HepG2 (cell line): ENCODE results near the gene RDH13. TPM values are rescaled to one million over a fixed set of nuclear protein-coding genes. Genes with fewer than 3 reads are reported as not detected.

Source experiments
- BRCA1 ChIP-seq: sonication (generic); formaldehyde crosslinking; IDR thresholded peaks from 2 replicates; pipeline ENCODE4 v1.4.0; 2020; ENCODE audit warnings: missing genetic modification reagents
- ELF1 ChIP-seq: sonication (generic); formaldehyde crosslinking; IDR thresholded peaks from 2 replicates; pipeline ENCODE4 v1.4.0; 2020; ENCODE audit warnings: missing genetic modification reagents
- GFI1 ChIP-seq: sonication (generic); formaldehyde crosslinking; IDR thresholded peaks from 2 replicates; pipeline ENCODE4 v1.5.0; 2020; ENCODE audit warnings: missing genetic modification reagents, mild to moderate bottlenecking, borderline replicate concordance
- HOXA5 ChIP-seq: sonication (generic); formaldehyde crosslinking; IDR thresholded peaks from 2 replicates; pipeline ENCODE4 v1.4.0; 2020; ENCODE audit warnings: missing genetic modification reagents
- MEIS2 ChIP-seq: sonication (generic); formaldehyde crosslinking; IDR thresholded peaks from 2 replicates; pipeline ENCODE4 v1.9.0; 2021; ENCODE audit warnings: mild to moderate bottlenecking, missing genetic modification reagents
- NR2F6 ChIP-seq, 2 experiments: IDR thresholded peaks; 2 replicates each; pipeline ENCODE4 v1.6.1; 2016; ENCODE audit warnings: antibody characterized with exemption in 1 of 2, mild to moderate bottlenecking in 1 of 2
- NR3C1 ChIP-seq: sonication (generic); formaldehyde crosslinking; IDR thresholded peaks from 2 replicates; pipeline ENCODE4 v1.4.0; 2020; ENCODE audit warnings: missing genetic modification reagents
- ZIK1 ChIP-seq: sonication (generic); formaldehyde crosslinking; IDR thresholded peaks from 2 replicates; pipeline ENCODE4 v1.5.0; 2020; ENCODE audit warnings: mild to moderate bottlenecking, low read depth, missing genetic modification reagents, borderline replicate concordance
- ZNF136 ChIP-seq: sonication (generic); formaldehyde crosslinking; IDR thresholded peaks from 2 replicates; pipeline ENCODE4 v1.8.1; 2022; ENCODE audit warnings: low read depth, mild to moderate bottlenecking, moderate library complexity, missing genetic modification reagents
- ZNF547 ChIP-seq: sonication (generic); formaldehyde crosslinking; IDR thresholded peaks from 2 replicates; pipeline ENCODE4 v1.5.1; 2020; ENCODE audit warnings: mild to moderate bottlenecking, missing genetic modification reagents
- ZNF567 ChIP-seq: sonication (generic); formaldehyde crosslinking; IDR thresholded peaks from 2 replicates; pipeline ENCODE4 v1.8.1; 2023; ENCODE audit warnings: mild to moderate bottlenecking, missing genetic modification reagents, borderline replicate concordance
- ZNF605 ChIP-seq: sonication (generic); formaldehyde crosslinking; IDR thresholded peaks from 2 replicates; pipeline ENCODE4 v1.8.0; 2022; ENCODE audit warnings: mild to moderate bottlenecking, missing genetic modification reagents
- ZNF674 ChIP-seq: sonication (generic); formaldehyde crosslinking; IDR thresholded peaks from 2 replicates; pipeline ENCODE4 v1.5.0; 2020; ENCODE audit warnings: low read depth, mild to moderate bottlenecking, missing genetic modification reagents
- ZSCAN12 ChIP-seq: sonication (generic); formaldehyde crosslinking; IDR thresholded peaks from 2 replicates; pipeline ENCODE4 v1.9.0; 2021; ENCODE audit warnings: mild to moderate bottlenecking, missing genetic modification reagents
- ZSCAN25 ChIP-seq: sonication (generic); formaldehyde crosslinking; IDR thresholded peaks from 2 replicates; pipeline ENCODE4 v1.8.0; 2022; ENCODE audit warnings: mild to moderate bottlenecking, missing genetic modification reagents
- polyA plus RNA-seq, 8 experiments: library from polyadenylated mRNA; depleted of rRNA in 3 of 8; stranded (reverse) in 7 of 8; unstranded in 1 of 8; fragments of >200 nt; fragmentation: Illumina TruSeq in 4 of 8; extraction: Trizol in 4 of 8; gene quantifications; 2 replicates each; pipeline versions ENCODE4 v1.2.1 to v1.2.3, GENCODE V29; 2011 to 2016; ENCODE audit warnings: low read depth in 4 of 8, missing spikeins in 1 of 8, mixed read lengths in 1 of 8; ENCODE audit not compliant: insufficient read depth in 1 of 8
- total RNA-seq, 5 experiments: library from RNA; depleted of rRNA; stranded (reverse); fragments of >200 nt; fragmentation: Illumina TruSeq; extraction: Trizol; gene quantifications; 2 replicates each; pipeline ENCODE4 v1.2.3, GENCODE V29; 2016; ENCODE audit warnings: low read depth in 1 of 5
- TF ChIP-seq, protein P1 (sequence below): sonication (generic); formaldehyde crosslinking; IDR thresholded peaks from 2 replicates; pipeline ENCODE4 v1.4.0; 2020; ENCODE audit warnings: mild to moderate bottlenecking, missing genetic modification reagents
- TF ChIP-seq, protein P2 (sequence below): sonication (generic); formaldehyde crosslinking; IDR thresholded peaks from 2 replicates; pipeline ENCODE4 v1.5.0; 2020; ENCODE audit warnings: mild to moderate bottlenecking, missing genetic modification reagents, borderline replicate concordance
- TF ChIP-seq, protein P3 (sequence below): sonication (generic); formaldehyde crosslinking; conservative IDR thresholded peaks from 2 replicates; pipeline ENCODE4 v1.4.0; 2020; ENCODE audit warnings: missing genetic modification reagents
- TF ChIP-seq, protein P4 (sequence below): sonication (generic); formaldehyde crosslinking; IDR thresholded peaks from 2 replicates; pipeline ENCODE4 v1.8.1; 2023; ENCODE audit warnings: missing genetic modification reagents, inconsistent platforms, borderline replicate concordance
- TF ChIP-seq, protein P5 (sequence below): sonication (generic); formaldehyde crosslinking; IDR thresholded peaks from 2 replicates; pipeline ENCODE4 v1.4.0; 2020; ENCODE audit warnings: missing genetic modification reagents
- TF ChIP-seq, protein P6 (sequence below): sonication (generic); formaldehyde crosslinking; IDR thresholded peaks from 2 replicates; pipeline ENCODE4 v1.4.0; 2020; ENCODE audit warnings: mild to moderate bottlenecking, missing genetic modification reagents

The RDH13 gene
- total and polyA plus RNA-seq, 2 of the 13 experiments (the other 11 are each of a cell fraction or from before 2014, with no cell fraction given), result 13.4 to 21.5 TPM

DNA sequence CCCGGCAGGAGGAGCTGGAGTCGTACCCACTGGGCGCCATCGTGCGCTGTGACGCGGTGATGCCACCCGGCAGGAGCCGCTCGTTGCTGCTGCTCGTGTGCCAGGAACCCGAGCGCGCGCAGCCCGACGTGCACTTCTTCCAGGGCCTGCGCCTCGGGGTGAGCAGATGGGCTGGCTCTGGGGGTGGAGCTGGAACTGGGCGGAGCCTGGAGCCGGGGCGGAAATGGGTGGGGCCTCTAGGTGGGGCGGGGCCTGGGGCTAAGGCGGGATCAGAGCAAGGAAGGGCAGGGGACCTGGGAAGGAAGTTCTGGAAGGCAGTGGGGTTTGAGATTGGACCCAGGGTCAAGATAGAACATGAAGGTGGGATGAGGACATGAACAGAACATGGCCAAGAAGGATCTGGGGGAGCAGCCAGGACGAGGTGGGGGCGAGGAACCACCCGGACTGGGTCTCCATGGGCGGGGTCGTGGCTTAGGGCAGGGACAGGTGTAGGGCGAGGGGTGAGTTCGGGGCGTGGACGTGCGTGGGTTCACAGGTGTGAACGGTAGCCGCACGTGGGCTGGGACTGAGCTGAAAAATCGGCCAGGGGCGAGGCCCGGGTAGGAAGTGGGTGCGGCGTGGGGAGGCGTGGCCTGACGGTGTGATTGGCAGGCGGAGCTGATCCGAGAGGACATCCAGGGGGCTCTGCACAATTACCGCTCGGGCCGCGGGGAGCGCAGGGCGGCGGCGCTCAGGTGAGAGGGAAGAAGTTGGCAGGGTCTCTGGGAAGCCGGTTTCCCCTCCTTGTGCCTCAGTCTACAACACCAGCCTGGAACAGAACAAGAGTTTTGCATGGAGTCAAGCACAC, 17.4 kb upstream of the RDH13 start (continued):
- TF ChIP-seq, protein P1, sequence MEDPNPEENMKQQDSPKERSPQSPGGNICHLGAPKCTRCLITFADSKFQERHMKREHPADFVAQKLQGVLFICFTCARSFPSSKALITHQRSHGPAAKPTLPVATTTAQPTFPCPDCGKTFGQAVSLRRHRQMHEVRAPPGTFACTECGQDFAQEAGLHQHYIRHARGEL (CRISPR knock-in tag), result no peak
- TF ChIP-seq ZSCAN25 (CRISPR knock-in tag) (no peak), ZNF136 (CRISPR knock-in tag) (no peak), GFI1 (CRISPR knock-in tag) (no peak), ZNF567 (CRISPR knock-in tag) (no peak), MEIS2 (CRISPR knock-in tag) (0 out of 2 replicates have a peak, but pooled peaks have one; percentile 57), HOXA5 (CRISPR knock-in tag) (no peak), ELF1 (CRISPR knock-in tag) (0 out of 2 replicates have a peak, but pooled peaks have one; percentile 24), BRCA1 (CRISPR knock-in tag) (no peak), ZNF605 (CRISPR knock-in tag) (no peak), ZIK1 (CRISPR knock-in tag) (0 out of 2 replicates have a peak, but pooled peaks have one; percentile 62), ZNF674 (CRISPR knock-in tag) (no peak), ZSCAN12 (CRISPR knock-in tag) (no peak), NR2F6 (IDR thresholded peaks at IDR 0.05) (no peak), NR2F6 (CRISPR knock-in tag; IDR thresholded peaks at IDR 0.05) (no peak), NR3C1 (CRISPR knock-in tag) (no peak), ZNF547 (peak; percentile 66)
- TF ChIP-seq, protein P2, sequence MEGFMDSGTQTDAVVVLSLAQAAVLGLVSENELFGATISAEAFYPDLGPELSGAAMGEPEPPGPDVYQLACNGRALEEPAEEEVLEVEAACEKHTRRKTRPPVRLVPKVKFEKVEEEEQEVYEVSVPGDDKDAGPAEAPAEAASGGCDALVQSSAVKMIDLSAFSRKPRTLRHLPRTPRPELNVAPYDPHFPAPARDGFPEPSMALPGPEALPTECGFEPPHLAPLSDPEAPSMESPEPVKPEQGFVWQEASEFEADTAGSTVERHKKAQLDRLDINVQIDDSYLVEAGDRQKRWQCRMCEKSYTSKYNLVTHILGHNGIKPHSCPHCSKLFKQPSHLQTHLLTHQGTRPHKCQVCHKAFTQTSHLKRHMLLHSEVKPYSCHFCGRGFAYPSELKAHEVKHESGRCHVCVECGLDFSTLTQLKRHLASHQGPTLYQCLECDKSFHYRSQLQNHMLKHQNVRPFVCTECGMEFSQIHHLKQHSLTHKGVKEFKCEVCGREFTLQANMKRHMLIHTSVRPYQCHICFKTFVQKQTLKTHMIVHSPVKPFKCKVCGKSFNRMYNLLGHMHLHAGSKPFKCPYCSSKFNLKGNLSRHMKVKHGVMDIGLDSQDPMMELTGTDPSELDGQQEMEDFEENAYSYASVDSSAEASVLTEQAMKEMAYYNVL (CRISPR knock-in tag), result no peak
- TF ChIP-seq, protein P3, sequence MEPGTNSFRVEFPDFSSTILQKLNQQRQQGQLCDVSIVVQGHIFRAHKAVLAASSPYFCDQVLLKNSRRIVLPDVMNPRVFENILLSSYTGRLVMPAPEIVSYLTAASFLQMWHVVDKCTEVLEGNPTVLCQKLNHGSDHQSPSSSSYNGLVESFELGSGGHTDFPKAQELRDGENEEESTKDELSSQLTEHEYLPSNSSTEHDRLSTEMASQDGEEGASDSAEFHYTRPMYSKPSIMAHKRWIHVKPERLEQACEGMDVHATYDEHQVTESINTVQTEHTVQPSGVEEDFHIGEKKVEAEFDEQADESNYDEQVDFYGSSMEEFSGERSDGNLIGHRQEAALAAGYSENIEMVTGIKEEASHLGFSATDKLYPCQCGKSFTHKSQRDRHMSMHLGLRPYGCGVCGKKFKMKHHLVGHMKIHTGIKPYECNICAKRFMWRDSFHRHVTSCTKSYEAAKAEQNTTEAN (CRISPR knock-in tag), result no peak
- TF ChIP-seq, protein P4, sequence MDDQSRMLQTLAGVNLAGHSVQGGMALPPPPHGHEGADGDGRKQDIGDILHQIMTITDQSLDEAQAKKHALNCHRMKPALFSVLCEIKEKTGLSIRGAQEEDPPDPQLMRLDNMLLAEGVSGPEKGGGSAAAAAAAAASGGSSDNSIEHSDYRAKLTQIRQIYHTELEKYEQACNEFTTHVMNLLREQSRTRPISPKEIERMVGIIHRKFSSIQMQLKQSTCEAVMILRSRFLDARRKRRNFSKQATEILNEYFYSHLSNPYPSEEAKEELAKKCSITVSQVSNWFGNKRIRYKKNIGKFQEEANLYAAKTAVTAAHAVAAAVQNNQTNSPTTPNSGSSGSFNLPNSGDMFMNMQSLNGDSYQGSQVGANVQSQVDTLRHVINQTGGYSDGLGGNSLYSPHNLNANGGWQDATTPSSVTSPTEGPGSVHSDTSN (CRISPR knock-in tag), result no peak
- TF ChIP-seq, protein P5, sequence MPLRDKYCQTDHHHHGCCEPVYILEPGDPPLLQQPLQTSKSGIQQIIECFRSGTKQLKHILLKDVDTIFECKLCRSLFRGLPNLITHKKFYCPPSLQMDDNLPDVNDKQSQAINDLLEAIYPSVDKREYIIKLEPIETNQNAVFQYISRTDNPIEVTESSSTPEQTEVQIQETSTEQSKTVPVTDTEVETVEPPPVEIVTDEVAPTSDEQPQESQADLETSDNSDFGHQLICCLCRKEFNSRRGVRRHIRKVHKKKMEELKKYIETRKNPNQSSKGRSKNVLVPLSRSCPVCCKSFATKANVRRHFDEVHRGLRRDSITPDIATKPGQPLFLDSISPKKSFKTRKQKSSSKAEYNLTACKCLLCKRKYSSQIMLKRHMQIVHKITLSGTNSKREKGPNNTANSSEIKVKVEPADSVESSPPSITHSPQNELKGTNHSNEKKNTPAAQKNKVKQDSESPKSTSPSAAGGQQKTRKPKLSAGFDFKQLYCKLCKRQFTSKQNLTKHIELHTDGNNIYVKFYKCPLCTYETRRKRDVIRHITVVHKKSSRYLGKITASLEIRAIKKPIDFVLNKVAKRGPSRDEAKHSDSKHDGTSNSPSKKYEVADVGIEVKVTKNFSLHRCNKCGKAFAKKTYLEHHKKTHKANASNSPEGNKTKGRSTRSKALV (CRISPR knock-in tag), result no peak
- TF ChIP-seq, protein P6, sequence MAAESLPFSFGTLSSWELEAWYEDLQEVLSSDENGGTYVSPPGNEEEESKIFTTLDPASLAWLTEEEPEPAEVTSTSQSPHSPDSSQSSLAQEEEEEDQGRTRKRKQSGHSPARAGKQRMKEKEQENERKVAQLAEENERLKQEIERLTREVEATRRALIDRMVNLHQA (CRISPR knock-in tag), result no peak
